K562 (cell line): ENCODE measurements around the gene PRSS22. TPM values are rescaled to one million over a fixed set of nuclear protein-coding genes. Genes with fewer than 3 reads are reported as not detected.

Source experiments
- ATAC-seq: fragments of 200-7000 bp; cut with Tn5 transposase; 3 replicates; pipeline ENCODE4 v1.9.1; 2020; ENCODE audit warnings: moderate library complexity
- BruUV-seq: library from RNA; stranded (reverse); fragments of 400-500 nt; replicated peaks from 2 replicates; lab custom pipeline; 2021; lab: Mats Ljungman, UMichigan
- CTCF ChIA-PET: fragments of 300-600 bp; formaldehyde crosslinking; extraction: SDS; loops from one replicate; lab custom pipeline; 2021; ENCODE audit warnings: low intra/inter-chr PET ratio; lab: Yijun Ruan, JAX
- POLR2A ChIA-PET: fragments of 300-600, 350-650 bp; sonication (Branson Sonifier 250); formaldehyde crosslinking; extraction: SDS; loops from one replicate; lab custom pipeline; 2021; ENCODE audit warnings: antibody characterized with exemption, inconsistent platforms; lab: Yijun Ruan, JAX
- DNase-seq, 4 experiments: peaks; one replicate each; pipeline versions ENCODE4 v3.0.0 to v3.0.0-alpha.2; 2011 to 2018; ENCODE audit warnings: low spot score in 3 of 4, mixed read lengths in 3 of 4; ENCODE audit errors: extremely low read depth in 1 of 4
- FAIRE-seq: peaks from 2 replicates; lab custom pipeline; 2011; peaks lifted over from hg19 to GRCh38; lab: Jason Lieb, UNC
- H2AFZ ChIP-seq: 2 replicates; pipeline ENCODE4 v1.6.0; 2011; ENCODE audit warnings: low read depth, low read length, control low read depth, inconsistent platforms
- H3K27ac ChIP-seq: fragments of 200-600 bp; 3 replicates; pipeline ENCODE4 v1.8.0; 2011; ENCODE audit warnings: low read depth, mild to moderate bottlenecking, control low read depth, inconsistent platforms, low read length, moderate library complexity, mixed read lengths; ENCODE audit errors: extremely low read depth
- H3K27me3 ChIP-seq, 2 experiments: fragments of 300-600 bp in 1 of 2; 2 replicates in 1 of 2; 3 replicates in 1 of 2; pipeline versions ENCODE4 v1.6.0 to v1.8.0; 2011; ENCODE audit warnings: inconsistent platforms in 2 of 2, low read length in 2 of 2, mild to moderate bottlenecking in 1 of 2, mixed read lengths in 1 of 2, moderate library complexity in 1 of 2; ENCODE audit not compliant: control insufficient read depth in 2 of 2, insufficient read depth in 2 of 2
- H3K36me3 ChIP-seq: fragments of 300-600 bp; 3 replicates; pipeline ENCODE4 v1.8.0; 2011; ENCODE audit warnings: mild to moderate bottlenecking, low read length, inconsistent platforms; ENCODE audit not compliant: control insufficient read depth, insufficient read depth
- H3K4me1 ChIP-seq, 2 experiments: fragments of 200-600 bp in 1 of 2; replicated peaks in 1 of 2; 2 replicates in 1 of 2; 3 replicates in 1 of 2; pipeline versions ENCODE4 v1.5.1 to v1.8.0; 2011; ENCODE audit warnings: inconsistent platforms in 2 of 2, low read length in 2 of 2, mild to moderate bottlenecking in 1 of 2, mixed read lengths in 1 of 2, moderate library complexity in 1 of 2; ENCODE audit not compliant: control insufficient read depth in 2 of 2, insufficient read depth in 2 of 2
- H3K4me2 ChIP-seq: 2 replicates; pipeline ENCODE4 v1.6.1; 2011; ENCODE audit warnings: low read length, control low read depth, inconsistent platforms, mixed read lengths; ENCODE audit not compliant: insufficient read depth
- H3K4me3 ChIP-seq: fragments of 200-600 bp; sonication (generic), shearing (Covaris generic); 2 replicates; pipeline ENCODE4 v1.5.1; 2016; ENCODE audit warnings: control low read depth, inconsistent platforms
- H3K79me2 ChIP-seq: fragments of 200-600 bp; 3 replicates; pipeline ENCODE4 v1.8.0; 2011; ENCODE audit warnings: low read length, inconsistent platforms; ENCODE audit not compliant: control insufficient read depth, insufficient read depth
- H3K9ac ChIP-seq, 2 experiments: 2 replicates each; pipeline versions ENCODE4 v1.6.0 to v1.6.1; 2011; ENCODE audit warnings: low read depth in 2 of 2, low read length in 2 of 2, control low read depth in 1 of 2, inconsistent platforms in 1 of 2, mild to moderate bottlenecking in 1 of 2, mixed read lengths in 1 of 2; ENCODE audit not compliant: insufficient read depth in 1 of 2
- H3K9me1 ChIP-seq: one replicate; pipeline ENCODE4 v1.6.0; 2011; ENCODE audit warnings: inconsistent platforms, mild to moderate bottlenecking, low read length, moderate library complexity; ENCODE audit not compliant: control insufficient read depth, insufficient read depth
- H3K9me3 ChIP-seq: replicated peaks from 2 replicates; pipeline ENCODE4 v1.5.1; 2011; ENCODE audit warnings: low read depth, low read length, inconsistent platforms; ENCODE audit not compliant: control insufficient read depth, insufficient read depth
- H4K20me1 ChIP-seq: replicated peaks from 2 replicates; pipeline ENCODE4 v1.6.1; 2011; ENCODE audit warnings: low read length, inconsistent platforms, mixed read lengths; ENCODE audit not compliant: control insufficient read depth, insufficient read depth
- CBFA2T3 ChIP-seq: fragments of 450-650 bp; IDR thresholded peaks from 2 replicates; pipeline ENCODE4 v1.6.1; 2017
- PHF21A ChIP-seq: fragments of 450-650 bp; IDR thresholded peaks from 2 replicates; pipeline ENCODE4 v1.6.1; 2017; ENCODE audit warnings: low read depth, borderline replicate concordance
- RBM14 ChIP-seq: fragments of 200-400 bp; formaldehyde crosslinking; IDR thresholded peaks from 2 replicates; pipeline ENCODE4 v1.6.1; 2018; ENCODE audit warnings: low read depth, mild to moderate bottlenecking, low read length, moderate library complexity, borderline replicate concordance; ENCODE audit not compliant: insufficient read depth
- RBM25 ChIP-seq: fragments of 200-400 bp; formaldehyde crosslinking; IDR thresholded peaks from 2 replicates; pipeline ENCODE4 v1.6.1; 2018; ENCODE audit warnings: low read length, low read depth, moderate library complexity; ENCODE audit not compliant: severe bottlenecking
- RFX1 ChIP-seq: fragments of 450-650 bp; IDR thresholded peaks from 2 replicates; pipeline ENCODE4 v1.6.1; 2016; ENCODE audit warnings: mild to moderate bottlenecking, moderate library complexity
- ZFP36 ChIP-seq: fragments of 150-350 bp; IDR thresholded peaks from 2 replicates; pipeline ENCODE4 v1.6.1; 2018; ENCODE audit warnings: low read length, low read depth; ENCODE audit not compliant: partially characterized antibody
- WGBS: fragments of 100-300 bp; shearing (Covaris generic); methylation state at CpG from one replicate; pipeline ENCODE4 v1.1.6; 2016; ENCODE audit warnings: low coverage, mixed read lengths; ENCODE audit not compliant: insufficient coverage; ENCODE audit errors: missing lambda C conversion rate; 5-methylcytosine and 5-hydroxymethylcytosine counted together
- in situ Hi-C: fragments of 300-500 bp; cut with MboI; formaldehyde crosslinking; loops from 4 replicates; pipeline ENCODE4 v1.15.0; 2018; ENCODE audit warnings: inconsistent platforms, mixed read lengths
- intact Hi-C: fragments of 100-400 bp; cut with micrococcal nuclease; formaldehyde crosslinking; loops from 2 replicates; pipeline ENCODE4 v1.14.2; 2022
- polyA plus RNA-seq, 8 experiments: library from polyadenylated mRNA; depleted of rRNA in 4 of 8; stranded (reverse) in 5 of 8; unstranded in 3 of 8; fragments of >200 nt; fragmentation: Nextera tagmentation in 2 of 8; fragmentation: Illumina TruSeq in 1 of 8; extraction: Ambion mirVana in 2 of 8; extraction: Trizol in 1 of 8; gene quantifications; 2 replicates each; pipeline versions ENCODE4 v1.2.1 to v1.2.3, GENCODE V29; 2011 to 2014; ENCODE audit warnings: inconsistent platforms in 1 of 8, missing spikeins in 1 of 8
- total RNA-seq, 7 experiments: library from RNA; depleted of rRNA in 6 of 7; stranded (reverse); fragments of >200 nt in 6 of 7; fragmentation: Illumina TruSeq in 2 of 7; extraction: Trizol in 2 of 7; gene quantifications; 2 replicates each; pipeline versions ENCODE4 v1.2.1 to v1.2.3, GENCODE V29; 2011 to 2021; ENCODE audit warnings: low replicate concordance in 1 of 7

Gene PRSS22
- total and polyA plus RNA-seq, 9 of the 15 experiments (the other 6 are each of a cell fraction or from before 2014, with no cell fraction given): 0.13 to 0.42 TPM; not detected in 7

GRCh38 chr16:2899564-2900072, 41.6 kb upstream of the PRSS22 start:
- BruUV-seq: no TSS peak
- no peak for TF ChIP-seq CBFA2T3
- no peak for TF ChIP-seq PHF21A
- no peak for TF ChIP-seq RBM14
- Histone ChIP-seq H2AFZ (no peak overlapping the region), H3K9ac (no peak overlapping the region; a peak in 1 of 4 replicates), H3K9me3 (no peaks in the 10 kb centered on the region), H4K20me1 (no peaks in the 10 kb centered on the region), H3K36me3 (no peaks in the 10 kb centered on the region), H3K27me3 (no peaks in the 10 kb centered on the region), H3K4me3 (no peak overlapping the region), H3K4me1 (peaks cover 7 to 44% of the 10 kb centered on the region in 2 experiments; a peak in 4 of 5 replicates), H3K27ac (no peak overlapping the region), H3K79me2 (peaks cover 2% of the 10 kb centered on the region; the same call in 2 of the 3 replicates), H3K9me1 (no peaks in the 10 kb centered on the region), H3K4me2 (no peak overlapping the region)
- intact Hi-C loops (no loop called here), in situ Hi-C loops (no loop called here)
- ATAC-seq (no peak), DNase-seq (no peak), FAIRE-seq (no peak)
- 62% methylated on average over 13 of the region's 13 CpGs for WGBS
- ChIA-PET POLR2A (interaction anchor here (0.7 to 1.5 kb wide), 4 partner anchors 11 to 169 kb away, joined by 3 to 6 read pairs (median 4); partner anchors contain the start of gene FLYWCH2), CTCF (no interaction called here)

- ChIA-PET CTCF (no interaction called here), POLR2A (interaction anchor here (0.7 to 1.5 kb wide), 5 partner anchors 10 to 170 kb away, joined by 3 to 6 read pairs (median 3); partner anchors contain the start of gene FLYWCH2)
- H3K9me1 ChIP-seq: no peaks in the 10 kb centered on the region
- no peaks in the 10 kb centered on the region for H3K36me3 ChIP-seq
- H3K4me1 ChIP-seq: peaks cover 6 to 44% of the 10 kb centered on the region in 2 experiments; a peak in 4 of 5 replicates
- ATAC-seq (no peak), DNase-seq (no peak), FAIRE-seq (no peak)
- no TSS peak for BruUV-seq
- in situ Hi-C loops (no loop called here), intact Hi-C loops (no loop called here)
- H3K79me2 ChIP-seq: no peaks in the 10 kb centered on the region
- H3K27ac ChIP-seq: no peak overlapping the region
- no peak overlapping the region for H3K4me2 ChIP-seq
- WGBS: 65% methylated on average over 10 of the region's 10 CpGs
- no peaks in the 10 kb centered on the region for H3K27me3 ChIP-seq
- no peaks in the 10 kb centered on the region for H3K9me3 ChIP-seq
- no peak overlapping the region for H3K4me3 ChIP-seq
- H4K20me1 ChIP-seq: no peaks in the 10 kb centered on the region
- H2AFZ ChIP-seq: no peak overlapping the region
- H3K9ac ChIP-seq: peak overlapping the region in 1 of 2 experiments; percentile 84; a peak in 2 of 4 replicates
- TF ChIP-seq ZFP36 (peak; percentile 55), RBM25 (no peak), RFX1 (peak; percentile 64; the same call in 1 of the 2 replicates)
Measured at GRCh38 chr16:2898831-2899563, 41.0 kb upstream of the PRSS22 start.
